ENCODE data around the gene RAB13. TPM values are rescaled to one million over a fixed set of nuclear protein-coding genes. Genes with fewer than 3 reads are reported as not detected.

The RAB13 gene
- polyA plus RNA-seq, 1 of the 3 experiments (the other 2 are of a cell fraction): 156 TPM

- peak; percentile 90 for DNase-seq
- peaks cover 23 to 35% of the 10 kb centered on the region in 2 experiments for H3K36me3 ChIP-seq (replicated peaks in 1 of 2; ENCODE audit: control insufficient read depth in 1 of 2, insufficient read depth in 2 of 2, low read length in 1 of 2)
- H3K27me3 ChIP-seq (ENCODE audit: insufficient read depth): no peaks in the 10 kb centered on the region
- no peak for TF ChIP-seq JUND (IDR thresholded peaks at IDR 0.05)
- TF ChIP-seq FOSL2 (IDR thresholded peaks at IDR 0.05; ENCODE audit: borderline replicate concordance, low read depth): no peak
- TF ChIP-seq EZH2phosphoT487 (IDR thresholded peaks at IDR 0.05; ENCODE audit: borderline replicate concordance, low read depth): no peak
- peak; percentile 79 for TF ChIP-seq MXI1 (IDR thresholded peaks at IDR 0.05; ENCODE audit: low read depth, low read length)
- peak; percentile 91; the same call in 1 of the 2 replicates for TF ChIP-seq SIN3A (IDR thresholded peaks at IDR 0.05; ENCODE audit: borderline replicate concordance, low read depth, low read length)
- peak; percentile 67 for TF ChIP-seq REST (IDR thresholded peaks at IDR 0.05; ENCODE audit: low read depth, low read length)
- TF ChIP-seq MAX (IDR thresholded peaks at IDR 0.05; ENCODE audit: low read depth): peak; percentile 92
- TF ChIP-seq POLR2AphosphoS5 (IDR thresholded peaks at IDR 0.05; ENCODE audit: low read depth, low read length): peak; percentile 100
- peak; percentile 99 for TF ChIP-seq TAF1 (IDR thresholded peaks at IDR 0.05; ENCODE audit: borderline replicate concordance, low read depth, low read length)
- no peak for TF ChIP-seq NRF1 (IDR thresholded peaks at IDR 0.05; ENCODE audit: low read depth, low read length)
- TF ChIP-seq CHD2 (IDR thresholded peaks at IDR 0.05; ENCODE audit: low read length, partially characterized antibody): peak; percentile 83
- peak; percentile 98 for TF ChIP-seq YY1 (IDR thresholded peaks at IDR 0.05; ENCODE audit: low read depth)
- peak; percentile 98 for TF ChIP-seq ELF1 (IDR thresholded peaks at IDR 0.05)
- no peak for TF ChIP-seq FOXM1 (IDR thresholded peaks at IDR 0.05; ENCODE audit: low read depth)
- 0 out of 2 replicates have a peak, but pooled peaks have one; percentile 20 for TF ChIP-seq RFX5 (IDR thresholded peaks at IDR 0.05; ENCODE audit: low read length)
- no peak for TF ChIP-seq RXRA (IDR thresholded peaks at IDR 0.05; ENCODE audit: borderline replicate concordance, low read depth)
- TF ChIP-seq GABPA (IDR thresholded peaks at IDR 0.05; ENCODE audit: low read depth): peak; percentile 97
- no peak for TF ChIP-seq RAD21 (IDR thresholded peaks at IDR 0.05; ENCODE audit: low read length)
- TF ChIP-seq ZBTB33 (IDR thresholded peaks at IDR 0.05; ENCODE audit: borderline replicate concordance, low read depth): 0 out of 2 replicates have a peak, but pooled peaks have one; percentile 65
- ChIA-PET CTCF (interaction anchor here (0.6 to 3.3 kb wide), 8 partner anchors 27 to 313 kb away, joined by 3 to 12 read pairs (median 4); partner anchors contain the start of genes DENND4B and SLC39A1), POLR2A (interaction anchor here (0.5 to 2.5 kb wide), 50 partner anchors 8 to 356 kb away, joined by 3 to 59 read pairs (median 4); partner anchors contain the start of genes CHTOP, CREB3L4, CRTC2 and DENND4B)
- peak within 1 kb of the TSS; percentile 79 to 92 for H3K27ac ChIP-seq (ENCODE audit: low read depth in 2 of 2, low read length in 1 of 2)
- H2AFZ ChIP-seq (ENCODE audit: low read depth): peak within 1 kb of the TSS; percentile 87
- H3K9ac ChIP-seq: peak within 1 kb of the TSS; percentile 92
- 1% methylated on average over 25 of the region's 36 CpGs for WGBS (ENCODE audit: low lambda C conversion rate)
- peaks cover 8% of the 10 kb centered on the region; the same call in 1 of the 2 replicates for H4K20me1 ChIP-seq (ENCODE audit: insufficient read depth)
- H3K79me2 ChIP-seq (ENCODE audit: insufficient read depth): peaks cover 29% of the 10 kb centered on the region
- H3K9me2 ChIP-seq: no peaks in the 10 kb centered on the region
- H3K4me3 ChIP-seq (ENCODE audit: low read depth in 2 of 2, low read length in 1 of 2): peak within 1 kb of the TSS; percentile 82 to 85
- H3F3A ChIP-seq (replicated peaks; ENCODE audit: insufficient read depth): peaks cover 56% of the 10 kb centered on the region
- H3K4me1 ChIP-seq (ENCODE audit: control insufficient read depth in 1 of 2, insufficient read depth in 2 of 2, low read depth in 1 of 2, low read length in 1 of 2): peaks cover 19 to 21% of the 10 kb centered on the region in 2 experiments; a peak in 3 of 4 replicates
- H3K4me2 ChIP-seq: peak within 1 kb of the TSS; percentile 83
- no peaks in the 10 kb centered on the region for H3K9me3 ChIP-seq
Measured at GRCh38 chr1:153990468-153991150, 4.5 kb upstream of the RAB13 start, which contains the start of gene RPS27. Gene RPS27, plus strand, starts transcription at chr1:153990762. Its CDS starts 35 bp downstream, at chr1:153990797.
